Measurements from ENCODE around the gene HOXA6. TPM values are rescaled to one million over a fixed set of nuclear protein-coding genes. Genes with fewer than 3 reads are reported as not detected.

HOXA6 gene
- polyA plus RNA-seq, 1 experiment, result 1.2 TPM

DNA sequence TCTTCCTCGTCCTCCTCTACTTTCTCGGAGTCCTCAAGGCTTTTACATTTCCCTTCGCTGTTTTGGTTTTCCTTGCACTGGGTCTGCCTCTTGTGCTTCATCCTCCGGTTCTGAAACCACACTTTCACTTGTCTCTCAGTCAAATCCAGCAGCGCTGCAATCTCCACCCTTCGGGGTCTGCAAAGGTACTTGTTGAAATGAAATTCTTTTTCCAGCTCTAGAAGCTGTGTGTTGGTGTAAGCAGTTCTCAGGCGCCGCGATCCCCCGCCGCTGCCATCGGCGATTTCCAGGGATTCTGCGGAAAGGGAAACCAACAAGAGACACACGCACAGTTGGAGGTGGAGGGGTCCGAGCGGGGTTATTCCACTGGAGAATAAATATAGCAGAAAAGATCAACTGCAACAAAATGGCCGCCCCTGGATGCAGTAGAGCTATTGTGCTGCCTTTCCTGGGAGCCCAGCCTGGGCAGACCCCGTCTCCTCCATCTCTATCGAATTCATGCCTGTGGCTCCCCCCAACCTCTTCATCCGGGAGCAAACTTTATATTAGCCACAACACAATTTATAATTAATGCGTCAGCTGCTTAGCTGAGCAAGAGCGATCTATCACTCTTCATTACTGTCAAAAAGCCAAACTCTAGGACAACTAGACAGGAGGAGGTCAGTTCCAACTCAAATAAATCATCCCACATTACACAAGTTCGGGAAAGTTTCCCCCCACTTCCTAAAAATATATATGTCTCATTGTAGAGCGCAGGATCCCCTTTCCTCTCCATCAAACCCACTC, 46.2 kb downstream of the HOXA6 start:
- POLR2A ChIA-PET, result interaction anchor here (1.0 to 1.4 kb wide), 3 partner anchors 10 to 14 kb away, joined by 3 to 13 read pairs (median 5); no protein-coding TSS in a partner anchor
- TF ChIP-seq CTCF (IDR thresholded peaks at IDR 0.05; ENCODE audit: low read depth, low read length), result no peak
- H3K9me3 ChIP-seq (ENCODE audit: control insufficient read depth, insufficient read depth, low read length), result peaks cover 4% of the 10 kb centered on the region; the same call in 1 of the 2 replicates
- DNase-seq (ENCODE audit: low read depth, low spot score), result no peak
- no peaks in the 10 kb centered on the region for H3K27me3 ChIP-seq (ENCODE audit: control insufficient read depth, insufficient read depth, low read length)
- CTCF ChIA-PET, result interaction anchor here (1.2 to 5.6 kb wide), 4 partner anchors 33 to 420 kb away, joined by 3 to 28 read pairs (median 14); partner anchors contain the start of gene HOXA5
- peak overlapping the region; percentile 70 for H3K4me3 ChIP-seq (ENCODE audit: low read depth, low read length)
- peak overlapping the region; percentile 93 for H3K27ac ChIP-seq (ENCODE audit: low read depth, low read length)

DNA sequence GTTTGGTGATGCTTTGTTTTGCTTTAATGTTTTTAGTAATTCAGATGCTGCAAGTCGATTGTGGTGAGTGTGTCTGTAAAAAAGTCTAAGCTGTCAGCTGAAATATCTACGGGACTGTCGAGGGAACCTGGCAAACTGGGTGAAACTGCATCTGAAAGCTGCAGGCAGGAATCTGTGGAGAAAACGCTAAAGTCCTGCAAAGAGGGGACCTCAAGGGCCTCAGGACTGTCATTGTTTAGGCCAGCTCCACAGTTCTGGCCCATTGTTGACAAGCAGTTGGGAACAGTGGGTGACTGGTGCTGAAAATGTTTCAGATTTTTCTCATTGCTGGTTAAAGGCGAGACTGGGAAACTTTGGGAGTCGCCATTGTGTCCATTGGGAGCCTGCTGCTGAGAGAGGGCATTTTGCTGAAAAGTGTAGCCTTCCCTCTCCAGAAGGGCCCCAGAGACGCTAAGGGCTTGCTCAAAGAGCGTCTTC, 46.8 kb downstream of the HOXA6 start:
- Histone ChIP-seq H3K9me3 (ENCODE audit: control insufficient read depth, insufficient read depth, low read length) (peaks cover 4% of the 10 kb centered on the region; the same call in 1 of the 2 replicates), H3K27me3 (ENCODE audit: control insufficient read depth, insufficient read depth, low read length) (no peaks in the 10 kb centered on the region), H3K4me3 (ENCODE audit: low read depth, low read length) (peak overlapping the region; percentile 70), H3K27ac (ENCODE audit: low read depth, low read length) (peak overlapping the region; percentile 93)
- DNase-seq (ENCODE audit: low read depth, low spot score), result no peak
- TF ChIP-seq CTCF (IDR thresholded peaks at IDR 0.05; ENCODE audit: low read depth, low read length), result 0 out of 2 replicates have a peak, but pooled peaks have one; percentile 3
- ChIA-PET POLR2A (interaction anchor here (1.0 to 1.7 kb wide), 4 partner anchors 10 to 43 kb away, joined by 3 to 13 read pairs (median 4); partner anchors contain the start of gene HOXA5), CTCF (interaction anchor here (0.6 to 5.6 kb wide), 7 partner anchors 17 to 903 kb away, joined by 3 to 28 read pairs (median 4); partner anchors contain the start of gene HOXA5)

DNA sequence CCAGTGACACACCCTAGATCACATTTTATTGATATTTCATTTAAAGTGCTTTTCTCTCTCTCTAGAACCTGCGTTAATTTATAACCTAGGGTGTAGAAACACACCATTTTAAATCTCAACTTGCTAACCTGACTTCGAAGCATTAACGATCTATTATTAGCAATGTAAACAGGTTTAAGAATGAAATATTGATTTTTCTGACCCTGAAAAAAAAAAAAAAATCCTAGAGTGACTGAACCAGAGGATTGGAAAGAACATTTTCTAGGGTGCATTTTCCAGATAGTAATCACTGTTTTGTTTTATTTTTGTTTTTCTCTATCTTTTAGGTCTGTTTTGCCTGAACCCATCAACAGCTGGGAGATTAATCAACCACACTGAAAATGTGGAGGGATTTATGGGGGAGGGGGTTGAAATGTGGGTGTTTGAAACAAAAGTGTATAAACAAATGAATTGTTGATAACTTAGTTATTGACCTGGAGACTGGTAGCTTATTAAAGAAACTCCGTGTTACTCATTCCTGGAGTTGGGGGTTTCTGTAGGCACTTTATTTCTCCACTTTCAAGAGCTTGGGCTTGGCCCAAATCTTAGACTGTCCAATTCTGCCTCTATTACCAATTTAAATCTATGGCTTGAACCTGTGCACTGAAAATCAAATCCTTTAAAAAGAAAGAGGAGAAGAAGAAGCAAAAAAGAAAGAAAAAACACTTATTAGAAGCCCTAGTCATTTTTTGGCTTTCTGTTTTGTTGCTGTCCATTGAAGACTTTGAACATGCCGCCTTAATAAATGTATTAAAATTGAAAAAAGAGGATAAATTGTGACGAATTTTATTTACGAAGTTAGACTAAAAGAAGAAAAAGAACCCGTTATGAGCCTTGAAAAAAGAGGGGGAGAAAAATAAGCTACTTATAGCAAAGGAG, 47.9 kb downstream of the HOXA6 start:
- DNase-seq (ENCODE audit: low read depth, low spot score), result no peak
- ChIA-PET POLR2A (interaction anchor here (0.7 to 4.0 kb wide), 7 partner anchors 9 to 53 kb away, joined by 3 to 42 read pairs (median 11); partner anchors contain the start of genes HOXA3 and HOXA5), CTCF (interaction anchor here (0.6 to 5.6 kb wide), 14 partner anchors 18 to 902 kb away, joined by 3 to 28 read pairs (median 4); partner anchors contain the start of gene HOXA5)
- TF ChIP-seq CTCF (IDR thresholded peaks at IDR 0.05; ENCODE audit: low read depth, low read length), result no peak
- Histone ChIP-seq H3K4me3 (ENCODE audit: low read depth, low read length) (peak overlapping the region; percentile 91), H3K27ac (ENCODE audit: low read depth, low read length) (peak overlapping the region; percentile 94), H3K27me3 (ENCODE audit: control insufficient read depth, insufficient read depth, low read length) (no peaks in the 10 kb centered on the region), H3K9me3 (ENCODE audit: control insufficient read depth, insufficient read depth, low read length) (peaks cover 4% of the 10 kb centered on the region; the same call in 1 of the 2 replicates)

- Histone ChIP-seq H3K9me3 (ENCODE audit: control insufficient read depth, insufficient read depth, low read length) (peaks cover 4% of the 10 kb centered on the region; the same call in 1 of the 2 replicates), H3K27me3 (ENCODE audit: control insufficient read depth, insufficient read depth, low read length) (no peaks in the 10 kb centered on the region), H3K27ac (ENCODE audit: low read depth, low read length) (peak overlapping the region; percentile 94), H3K4me3 (ENCODE audit: low read depth, low read length) (peak overlapping the region; percentile 91)
- ChIA-PET POLR2A (interaction anchor here (0.5 to 4.0 kb wide), 13 partner anchors 10 to 1242 kb away, joined by 3 to 42 read pairs (median 4); partner anchors contain the start of genes HOXA3 and HOXA5), CTCF (interaction anchor here (0.6 to 5.6 kb wide), 15 partner anchors 10 to 730 kb away, joined by 3 to 28 read pairs (median 4); partner anchors contain the start of gene HOXA5)
- no peak for TF ChIP-seq CTCF (IDR thresholded peaks at IDR 0.05; ENCODE audit: low read depth, low read length)
- DNase-seq (ENCODE audit: low read depth, low spot score), result no peak
These were observed 48.8 kb downstream of the HOXA6 start for GRCh38 chr7:27098578-27099451.
